Left lung (tissue), 10 donors: Measurements from ENCODE around the gene NRXN2. TPM values are rescaled to one million over a fixed set of nuclear protein-coding genes. Genes with fewer than 3 reads are reported as not detected.
"Not testable (repeated sequence)": the region's sequence is repeated elsewhere in the genome, so short reads cannot be mapped to it uniquely, and the experiment has no call there.

Experiments used
- ATAC-seq: fragments of 200-7000 bp; cut with Tn5 transposase; one replicate; pipeline ENCODE4 v1.9.1; 2020; ENCODE audit warnings: moderate library complexity
- DNase-seq, 4 donors: peaks; one replicate each; pipeline ENCODE4 v3.0.0-alpha.2; 2013 to 2020
- H3K27ac ChIP-seq, 2 donors: fragments of 200-600 bp; sonication (generic) in 1 of 2; one replicate each; pipeline versions ENCODE4 v1.5.0 to v1.8.0; 2020 to 2021
- H3K27me3 ChIP-seq, 2 donors: fragments of 200-600 bp; sonication (generic) in 1 of 2; one replicate each; pipeline versions ENCODE4 v1.5.0 to v1.8.0; 2020 to 2021
- H3K36me3 ChIP-seq, 2 donors: fragments of 200-600 bp; sonication (generic) in 1 of 2; one replicate each; pipeline versions ENCODE4 v1.5.0 to v1.8.0; 2020 to 2021
- H3K4me1 ChIP-seq, 2 donors: fragments of 200-600 bp; one replicate each; pipeline ENCODE4 v1.8.0; 2021
- H3K4me3 ChIP-seq, 2 donors: fragments of 200-600 bp; sonication (generic) in 1 of 2; one replicate each; pipeline versions ENCODE4 v1.5.0 to v1.8.0; 2020 to 2021; ENCODE audit warnings: mild to moderate bottlenecking in 1 of 2
- H3K9me3 ChIP-seq, 2 donors: fragments of 200-600 bp; sonication (generic) in 1 of 2; one replicate each; pipeline versions ENCODE4 v1.5.0 to v1.8.0; 2020 to 2021
- CTCF ChIP-seq, 2 donors: fragments of 200-600 bp; sonication (generic) in 1 of 2; IDR thresholded peaks; one replicate each; pipeline versions ENCODE4 v1.5.0 to v1.8.0; 2021; ENCODE audit warnings: antibody characterized with exemption in 2 of 2
- intact Hi-C, 2 donors: fragments of 100-400 bp; cut with DNase I; formaldehyde crosslinking; loops; one replicate each; pipeline versions ENCODE4 v1.11.2 to v1.14.2; 2022
- polyA plus RNA-seq, 6 donors: library from polyadenylated mRNA; unstranded; fragments of 120-200 nt; gene quantifications; one replicate each; pipeline ENCODE4 v1.2.1, GENCODE V29; 2013; ENCODE audit not compliant: insufficient read length in 6 of 6
- total RNA-seq, 2 donors: library from RNA; stranded (reverse); fragmentation: NEBNext Ultra II Directional; extraction: Animal tissue kit (Norgen Biotek cat#: 25700); gene quantifications; one replicate each; pipeline ENCODE4 v1.2.1, GENCODE V29; 2021
- donor health status: DM: no; HTN: yes; CAD: no.
- donor health status: DM: no; HTN: no; CAD: no.

NRXN2 gene
- total and polyA plus RNA-seq, 8 donors: 3.5 to 15.0 (median 10.4) TPM

GRCh38 chr11:64598797-64599697 is 124.0 kb downstream of the NRXN2 start:
- intact Hi-C loops: no loop called here
- Histone ChIP-seq H3K9me3 (no peaks in the 10 kb centered on the region), H3K27ac (no peak overlapping the region), H3K4me3 (no peak overlapping the region), H3K4me1 (no peaks in the 10 kb centered on the region), H3K36me3 (no peaks in the 10 kb centered on the region), H3K27me3 (peaks cover 0 to 14% of the 10 kb centered on the region in 2 donors)
- no peak for TF ChIP-seq CTCF (IDR thresholded peaks at IDR 0.05)
- DNase-seq (peak in 1 of 4 donors; percentile 70), ATAC-seq (no peak)

- Histone ChIP-seq H3K36me3 (no peaks in the 10 kb centered on the region), H3K9me3 (no peaks in the 10 kb centered on the region), H3K27ac (no peak overlapping the region), H3K4me1 (no peaks in the 10 kb centered on the region), H3K4me3 (no peak overlapping the region), H3K27me3 (peaks cover 0 to 14% of the 10 kb centered on the region in 2 donors)
- DNase-seq (no peak), ATAC-seq (no peak)
- TF ChIP-seq CTCF (IDR thresholded peaks at IDR 0.05): no peak
- intact Hi-C loops: no loop called here
Measured at GRCh38 chr11:64598106-64598796, 124.7 kb downstream of the NRXN2 start.

GRCh38 chr11:64597671-64598101 is 125.3 kb downstream of the NRXN2 start:
- H3K9me3 ChIP-seq: no peaks in the 10 kb centered on the region
- H3K4me1 ChIP-seq: no peaks in the 10 kb centered on the region
- peaks cover 0 to 14% of the 10 kb centered on the region in 2 donors for H3K27me3 ChIP-seq
- no peaks in the 10 kb centered on the region for H3K36me3 ChIP-seq
- intact Hi-C loops: no loop called here
- no peak overlapping the region for H3K4me3 ChIP-seq
- ATAC-seq (no peak), DNase-seq (peak in 1 of 4 donors; percentile 55)
- H3K27ac ChIP-seq: no peak overlapping the region
- no peak for TF ChIP-seq CTCF (IDR thresholded peaks at IDR 0.05)

GRCh38 chr11:64595922-64596321 is 127.1 kb downstream of the NRXN2 start:
- DNase-seq, H3K4me3 ChIP-seq, H3K9me3 ChIP-seq, ATAC-seq, H3K27ac ChIP-seq, H3K36me3 ChIP-seq, intact Hi-C loops, H3K4me1 ChIP-seq: not testable (repeated sequence)
- H3K27me3 ChIP-seq: peaks cover 0 to 14% of the 10 kb centered on the region in 2 donors

GRCh38 chr11:64594159-64594939 is 128.6 kb downstream of the NRXN2 start:
- no peak for DNase-seq
- intact Hi-C loops: no loop called here

More at GRCh38 chr11:64594159-64594939, 128.6 kb downstream of the NRXN2 start:
- Histone ChIP-seq H3K9me3 (peaks cover 0 to under 1% of the 10 kb centered on the region in 2 donors), H3K36me3 (no peaks in the 10 kb centered on the region), H3K4me1 (no peaks in the 10 kb centered on the region), H3K4me3 (no peak overlapping the region), H3K27me3 (peaks cover 0 to 14% of the 10 kb centered on the region in 2 donors), H3K27ac (no peak overlapping the region)
- TF ChIP-seq CTCF (IDR thresholded peaks at IDR 0.05): no peak
- ATAC-seq: no peak
